Measurements from ENCODE around the gene CDH13.

- TF ChIP-seq POLR2A (IDR thresholded peaks at IDR 0.05) (no peak), CTCF (IDR thresholded peaks at IDR 0.05 in 4 of 5, conservative IDR thresholded peaks at IDR 0.05 in 1 of 5) (no peak)
Measured at GRCh38 chr16:82744958-82745357, 118.2 kb downstream of the CDH13 start.
